NT2/D1 (cell line): ENCODE results near the gene HIP1.

ENCODE experiments used
- SUZ12 ChIP-seq: IDR thresholded peaks from 2 replicates; pipeline ENCODE4 v1.6.1; 2011; ENCODE audit not compliant: insufficient read length, insufficient read depth; ENCODE audit errors: extremely low read depth
- ZNF274 ChIP-seq: IDR thresholded peaks from 2 replicates; pipeline ENCODE4 v1.6.1; 2011; ENCODE audit warnings: mild to moderate bottlenecking, low read depth, low read length

GRCh38 chr7:75590373-75591005 lies 148.3 kb downstream of the HIP1 start:
- TF ChIP-seq SUZ12 (no peak), ZNF274 (no peak)
